ENCODE data around the gene TNN.

- TF ChIP-seq CTCF (IDR thresholded peaks at IDR 0.05; ENCODE audit: insufficient read depth, low read length) (no peak), SPI1 (IDR thresholded peaks at IDR 0.05; ENCODE audit: borderline replicate concordance, low read depth) (no peak), POLR2AphosphoS5 (IDR thresholded peaks at IDR 0.05; ENCODE audit: low read depth) (no peak), GABPA (IDR thresholded peaks at IDR 0.05; ENCODE audit: low read depth) (no peak)
Observed at GRCh38 chr1:175192111-175192629, 124.5 kb downstream of the TNN start.

Measured in HL-60 (cell line).